Measurements from ENCODE around the gene ATP2A1.

DNA sequence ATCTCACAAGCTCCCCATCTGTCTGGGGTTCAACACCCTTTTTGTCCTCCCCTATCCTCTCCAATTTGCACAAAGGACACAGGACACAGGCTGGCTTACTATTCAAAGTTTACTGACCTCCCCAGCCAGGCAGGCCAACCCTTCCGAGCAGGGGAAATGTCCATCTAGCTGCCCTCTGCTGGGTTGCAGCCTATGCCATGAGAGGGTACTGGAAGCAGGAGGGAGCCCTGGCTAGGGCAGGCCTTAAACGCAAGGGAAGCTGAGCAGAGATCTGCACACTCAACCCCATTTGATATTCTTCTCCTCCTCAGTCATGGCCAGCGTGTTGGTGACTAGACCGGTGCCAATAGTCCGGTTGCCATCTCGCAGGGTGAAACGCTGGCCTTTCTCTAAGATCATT is 35.6 kb upstream of the ATP2A1 start:
- TF ChIP-seq SP1 (IDR thresholded peaks at IDR 0.05) (no peak), FOXA1 (IDR thresholded peaks at IDR 0.05) (no peak), LEF1 (IDR thresholded peaks at IDR 0.05; ENCODE audit: borderline replicate concordance) (no peak), SUZ12 (IDR thresholded peaks at IDR 0.05) (no peak)

All from HEK293T (cell line).